PFSK-1 (cell line): ENCODE measurements around the gene CUL9.

ENCODE experiments used
- POLR2AphosphoS5 ChIP-seq: IDR thresholded peaks from 2 replicates; pipeline ENCODE4 v1.6.1; 2012; ENCODE audit warnings: low read depth, mild to moderate bottlenecking, control low read depth, low read length, moderate library complexity
- TAF1 ChIP-seq: IDR thresholded peaks from 2 replicates; pipeline ENCODE4 v1.6.1; 2012; ENCODE audit warnings: low read length, control low read depth, borderline replicate concordance; ENCODE audit not compliant: insufficient read depth
- TF ChIP-seq, protein P1 (sequence below), 2 experiments: IDR thresholded peaks; 2 replicates each; pipeline versions ENCODE4 v1.6.1 to v1.8.0; 2011 to 2012; ENCODE audit warnings: low read depth in 2 of 2, low read length in 2 of 2, control low read depth in 1 of 2, inconsistent platforms in 1 of 2, mild to moderate bottlenecking in 1 of 2, moderate library complexity in 1 of 2; ENCODE audit not compliant: insufficient read depth in 1 of 2

DNA sequence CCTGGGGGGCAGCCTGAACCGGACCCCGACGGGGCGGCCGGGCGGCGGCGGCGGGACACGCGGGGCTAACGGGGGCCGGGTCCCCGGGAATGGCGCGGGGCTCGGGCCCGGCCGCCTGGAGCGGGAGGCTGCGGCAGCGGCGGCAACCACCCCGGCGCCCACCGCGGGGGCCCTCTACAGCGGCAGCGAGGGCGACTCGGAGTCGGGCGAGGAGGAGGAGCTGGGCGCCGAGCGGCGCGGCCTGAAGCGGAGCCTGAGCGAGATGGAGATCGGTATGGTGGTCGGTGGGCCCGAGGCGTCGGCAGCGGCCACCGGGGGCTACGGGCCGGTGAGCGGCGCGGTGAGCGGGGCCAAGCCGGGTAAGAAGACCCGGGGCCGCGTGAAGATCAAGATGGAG is 10.3 kb upstream of the CUL9 start:
- TF ChIP-seq TAF1 = no peak
- no peak for TF ChIP-seq POLR2AphosphoS5
- TF ChIP-seq, protein P1, sequence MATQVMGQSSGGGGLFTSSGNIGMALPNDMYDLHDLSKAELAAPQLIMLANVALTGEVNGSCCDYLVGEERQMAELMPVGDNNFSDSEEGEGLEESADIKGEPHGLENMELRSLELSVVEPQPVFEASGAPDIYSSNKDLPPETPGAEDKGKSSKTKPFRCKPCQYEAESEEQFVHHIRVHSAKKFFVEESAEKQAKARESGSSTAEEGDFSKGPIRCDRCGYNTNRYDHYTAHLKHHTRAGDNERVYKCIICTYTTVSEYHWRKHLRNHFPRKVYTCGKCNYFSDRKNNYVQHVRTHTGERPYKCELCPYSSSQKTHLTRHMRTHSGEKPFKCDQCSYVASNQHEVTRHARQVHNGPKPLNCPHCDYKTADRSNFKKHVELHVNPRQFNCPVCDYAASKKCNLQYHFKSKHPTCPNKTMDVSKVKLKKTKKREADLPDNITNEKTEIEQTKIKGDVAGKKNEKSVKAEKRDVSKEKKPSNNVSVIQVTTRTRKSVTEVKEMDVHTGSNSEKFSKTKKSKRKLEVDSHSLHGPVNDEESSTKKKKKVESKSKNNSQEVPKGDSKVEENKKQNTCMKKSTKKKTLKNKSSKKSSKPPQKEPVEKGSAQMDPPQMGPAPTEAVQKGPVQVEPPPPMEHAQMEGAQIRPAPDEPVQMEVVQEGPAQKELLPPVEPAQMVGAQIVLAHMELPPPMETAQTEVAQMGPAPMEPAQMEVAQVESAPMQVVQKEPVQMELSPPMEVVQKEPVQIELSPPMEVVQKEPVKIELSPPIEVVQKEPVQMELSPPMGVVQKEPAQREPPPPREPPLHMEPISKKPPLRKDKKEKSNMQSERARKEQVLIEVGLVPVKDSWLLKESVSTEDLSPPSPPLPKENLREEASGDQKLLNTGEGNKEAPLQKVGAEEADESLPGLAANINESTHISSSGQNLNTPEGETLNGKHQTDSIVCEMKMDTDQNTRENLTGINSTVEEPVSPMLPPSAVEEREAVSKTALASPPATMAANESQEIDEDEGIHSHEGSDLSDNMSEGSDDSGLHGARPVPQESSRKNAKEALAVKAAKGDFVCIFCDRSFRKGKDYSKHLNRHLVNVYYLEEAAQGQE (IDR thresholded peaks at IDR 0.05; ENCODE audit: insufficient read depth in 1 of 2, low read depth in 2 of 2, low read length in 2 of 2) = no peak
